ENCODE data around the gene CYP1A2. TPM values are rescaled to one million over a fixed set of nuclear protein-coding genes. Genes with fewer than 3 reads are reported as not detected.

CYP1A2 gene
- total RNA-seq, 1 donor from 2014 or later = not detected

GRCh38 chr15:74794248-74794969, 45.8 kb downstream of the CYP1A2 start:
- FAIRE-seq (no peak), DNase-seq (ENCODE audit: low read depth) (peak; percentile 47)
- Histone ChIP-seq H3K36me3 (ENCODE audit: control insufficient read depth, insufficient read depth, low read length) (peaks cover 10% of the 10 kb centered on the region), H3K4me3 (ENCODE audit: low read depth, low read length) (no peak overlapping the region), H3K27me3 (ENCODE audit: control insufficient read depth, insufficient read depth, low read length) (no peaks in the 10 kb centered on the region)
- no peak for TF ChIP-seq CTCF (IDR thresholded peaks at IDR 0.05; ENCODE audit: insufficient read depth, low read length, severe bottlenecking)

DNA sequence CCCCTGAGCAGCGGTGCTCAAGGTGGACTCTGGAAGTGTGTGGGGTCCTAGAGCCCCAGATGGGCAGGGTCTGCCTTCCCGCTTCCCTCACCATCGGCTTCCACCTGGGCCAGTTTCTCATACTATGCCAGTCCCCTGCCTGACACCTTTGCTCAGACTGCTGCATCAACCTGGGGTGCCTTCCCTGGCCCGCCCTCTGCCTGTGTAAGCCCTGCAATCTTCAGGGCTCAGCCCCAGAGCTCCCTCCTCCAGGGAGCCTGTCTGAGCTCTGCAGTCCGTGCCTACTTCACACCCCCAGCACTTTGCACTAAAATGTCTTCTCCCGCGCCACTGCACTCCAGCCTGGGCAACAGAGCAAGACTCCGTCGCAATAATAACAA, 46.3 kb downstream of the CYP1A2 start:
- FAIRE-seq = no peak
- Histone ChIP-seq H3K27me3 (ENCODE audit: control insufficient read depth, insufficient read depth, low read length) (no peaks in the 10 kb centered on the region), H3K4me3 (ENCODE audit: low read depth, low read length) (no peak overlapping the region), H3K36me3 (ENCODE audit: control insufficient read depth, insufficient read depth, low read length) (peaks cover 10% of the 10 kb centered on the region)
- no peak for DNase-seq (ENCODE audit: low read depth)
- TF ChIP-seq CTCF (IDR thresholded peaks at IDR 0.05; ENCODE audit: insufficient read depth, low read length, severe bottlenecking) = no peak

DNA sequence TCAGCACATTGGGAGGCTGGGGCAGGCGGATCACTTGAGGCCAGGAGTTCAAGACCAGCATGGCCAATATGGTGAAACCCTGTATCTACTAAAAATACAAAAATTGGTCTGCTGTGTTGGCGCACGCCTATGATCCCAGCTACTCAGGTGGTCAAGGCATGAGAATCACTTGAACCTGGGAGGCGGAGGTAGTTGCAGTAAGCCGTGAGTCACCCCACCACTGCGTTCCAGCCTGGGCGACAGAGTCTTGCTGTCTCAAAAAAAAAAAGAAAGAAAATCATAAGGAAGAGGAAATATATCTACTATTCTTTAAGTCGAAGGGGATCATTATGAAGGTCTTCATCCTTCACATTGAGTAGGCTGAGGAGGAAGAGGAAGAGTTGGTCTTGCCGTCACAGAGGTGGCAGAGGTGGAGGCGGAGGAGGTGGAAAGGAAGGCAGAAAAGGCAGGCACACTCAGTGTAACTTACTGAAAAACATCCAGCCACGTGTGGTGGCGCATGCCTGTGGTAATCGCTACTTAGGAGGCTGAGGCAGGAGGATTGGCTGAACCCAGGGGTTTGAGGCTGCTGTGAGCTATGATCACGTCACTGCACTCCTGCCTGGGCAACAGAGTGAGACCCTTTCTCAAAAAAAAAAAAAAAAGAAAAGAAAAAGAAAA, 47.5 kb downstream of the CYP1A2 start:
- FAIRE-seq = no peak

GRCh38 chr15:74798388-74799254, 50.0 kb downstream of the CYP1A2 start:
- DNase-seq (ENCODE audit: low read depth) (no peak), FAIRE-seq (peak; percentile 77)

More for the DNA sequence above, 47.5 kb downstream of the CYP1A2 start:
- no peak overlapping the region for H3K4me3 ChIP-seq (ENCODE audit: low read depth, low read length)
- TF ChIP-seq CTCF (IDR thresholded peaks at IDR 0.05; ENCODE audit: insufficient read depth, low read length, severe bottlenecking) = no peak
- peaks cover 18% of the 10 kb centered on the region for H3K36me3 ChIP-seq (ENCODE audit: control insufficient read depth, insufficient read depth, low read length)
- DNase-seq (ENCODE audit: low read depth) = peak; percentile 50
- no peaks in the 10 kb centered on the region for H3K27me3 ChIP-seq (ENCODE audit: control insufficient read depth, insufficient read depth, low read length)

More at GRCh38 chr15:74798388-74799254, 50.0 kb downstream of the CYP1A2 start:
- Histone ChIP-seq H3K27me3 (ENCODE audit: control insufficient read depth, insufficient read depth, low read length) (no peaks in the 10 kb centered on the region), H3K36me3 (ENCODE audit: control insufficient read depth, insufficient read depth, low read length) (peaks cover 34% of the 10 kb centered on the region), H3K4me3 (ENCODE audit: low read depth, low read length) (no peak overlapping the region)
- TF ChIP-seq CTCF (IDR thresholded peaks at IDR 0.05; ENCODE audit: insufficient read depth, low read length, severe bottlenecking) = no peak
